HEK293T (cell line): ENCODE data around the gene CAMK2B.

ENCODE experiments used
- CTCF ChIA-PET: fragments of 350-600 bp; formaldehyde crosslinking; extraction: SDS; loops from one replicate; lab custom pipeline; 2021; ENCODE audit warnings: antibody characterized with exemption, inconsistent platforms; lab: Yijun Ruan, JAX
- POLR2A ChIA-PET: fragments of 350-600 bp; formaldehyde crosslinking; extraction: SDS; loops from one replicate; lab custom pipeline; 2020; ENCODE audit warnings: antibody characterized with exemption, inconsistent platforms; lab: Yijun Ruan, JAX
- DNase-seq: peaks from one replicate; pipeline ENCODE4 v3.0.0; 2012; ENCODE audit warnings: mixed read lengths; ENCODE audit errors: extremely low spot score
- ARNT ChIP-seq: fragments of 450-650 bp; IDR thresholded peaks from 2 replicates; pipeline ENCODE4 v1.6.1; 2017; ENCODE audit warnings: mild to moderate bottlenecking
- BHLHE40 ChIP-seq: fragments of 450-650 bp; IDR thresholded peaks from 2 replicates; pipeline ENCODE4 v1.6.1; 2016; ENCODE audit warnings: mild to moderate bottlenecking, moderate library complexity, borderline replicate concordance
- CTBP1 ChIP-seq: fragments of 450-650 bp; IDR thresholded peaks from 2 replicates; pipeline ENCODE4 v1.6.1; 2016; ENCODE audit warnings: borderline replicate concordance
- ELF4 ChIP-seq: fragments of 450-650 bp; IDR thresholded peaks from 2 replicates; pipeline ENCODE4 v1.6.1; 2017; ENCODE audit warnings: antibody characterized with exemption
- FOXA1 ChIP-seq: fragments of 450-650 bp; IDR thresholded peaks from 2 replicates; pipeline ENCODE4 v1.6.1; 2016; ENCODE audit warnings: mild to moderate bottlenecking
- FOXK2 ChIP-seq: fragments of 450-650 bp; IDR thresholded peaks from 2 replicates; pipeline ENCODE4 v1.6.1; 2016; ENCODE audit warnings: mild to moderate bottlenecking
- FOXM1 ChIP-seq: fragments of 450-650 bp; IDR thresholded peaks from 2 replicates; pipeline ENCODE4 v1.6.1; 2017; ENCODE audit warnings: mild to moderate bottlenecking, borderline replicate concordance
- HDGF ChIP-seq: fragments of 450-650 bp; IDR thresholded peaks from 2 replicates; pipeline ENCODE4 v1.6.1; 2017; ENCODE audit warnings: antibody characterized with exemption, borderline replicate concordance
- L3MBTL2 ChIP-seq: fragments of 450-650 bp; conservative IDR thresholded peaks from 2 replicates; pipeline ENCODE4 v1.6.1; 2016; ENCODE audit warnings: mild to moderate bottlenecking
- LEF1 ChIP-seq: fragments of 450-650 bp; IDR thresholded peaks from 2 replicates; pipeline ENCODE4 v1.6.1; 2017; ENCODE audit warnings: mild to moderate bottlenecking, borderline replicate concordance
- NFRKB ChIP-seq: fragments of 450-650 bp; IDR thresholded peaks from 2 replicates; pipeline ENCODE4 v1.6.1; 2016; ENCODE audit warnings: mild to moderate bottlenecking, moderate library complexity
- SP1 ChIP-seq: fragments of 450-650 bp; IDR thresholded peaks from 2 replicates; pipeline ENCODE4 v1.6.1; 2017
- SUZ12 ChIP-seq: fragments of 450-650 bp; IDR thresholded peaks from 2 replicates; pipeline ENCODE4 v1.6.1; 2016; ENCODE audit warnings: mild to moderate bottlenecking
- TARDBP ChIP-seq: fragments of 450-650 bp; IDR thresholded peaks from 2 replicates; pipeline ENCODE4 v1.6.1; 2016
- ZNF384 ChIP-seq: fragments of 450-650 bp; IDR thresholded peaks from 2 replicates; pipeline ENCODE4 v1.6.1; 2016
- TF ChIP-seq, protein P1 (sequence below): fragments of 450-650 bp; IDR thresholded peaks from 2 replicates; pipeline ENCODE4 v1.6.1; 2016

CAMK2B gene

DNA sequence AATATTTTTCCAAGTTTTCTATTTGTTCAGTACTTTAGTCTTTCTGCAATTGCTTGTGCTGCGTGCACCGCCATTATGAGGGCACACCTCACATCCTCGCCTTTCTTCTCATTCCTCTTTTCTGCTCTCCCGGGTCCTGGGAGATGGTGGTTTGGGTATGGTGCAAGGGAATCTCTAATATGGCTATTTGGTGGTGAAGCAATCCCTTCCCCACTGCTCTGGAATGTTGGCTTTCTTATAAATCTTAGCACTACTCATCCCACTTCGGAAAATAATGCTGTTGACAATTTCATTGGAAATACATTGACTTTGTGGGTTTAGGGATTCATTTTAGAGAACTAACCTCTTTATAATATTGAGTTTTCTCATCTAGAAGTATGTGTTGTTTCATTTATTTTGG is 134.2 kb downstream of the CAMK2B start:
- POLR2A ChIA-PET, result no interaction called here
- CTCF ChIA-PET, result no interaction called here
- TF ChIP-seq L3MBTL2, result no peak
- TF ChIP-seq LEF1, result no peak
- TF ChIP-seq, protein P1, sequence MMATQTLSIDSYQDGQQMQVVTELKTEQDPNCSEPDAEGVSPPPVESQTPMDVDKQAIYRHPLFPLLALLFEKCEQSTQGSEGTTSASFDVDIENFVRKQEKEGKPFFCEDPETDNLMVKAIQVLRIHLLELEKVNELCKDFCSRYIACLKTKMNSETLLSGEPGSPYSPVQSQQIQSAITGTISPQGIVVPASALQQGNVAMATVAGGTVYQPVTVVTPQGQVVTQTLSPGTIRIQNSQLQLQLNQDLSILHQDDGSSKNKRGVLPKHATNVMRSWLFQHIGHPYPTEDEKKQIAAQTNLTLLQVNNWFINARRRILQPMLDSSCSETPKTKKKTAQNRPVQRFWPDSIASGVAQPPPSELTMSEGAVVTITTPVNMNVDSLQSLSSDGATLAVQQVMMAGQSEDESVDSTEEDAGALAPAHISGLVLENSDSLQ, result no peak
- TF ChIP-seq CTBP1, result no peak
- TF ChIP-seq SP1, result no peak
- DNase-seq, result no peak

DNA sequence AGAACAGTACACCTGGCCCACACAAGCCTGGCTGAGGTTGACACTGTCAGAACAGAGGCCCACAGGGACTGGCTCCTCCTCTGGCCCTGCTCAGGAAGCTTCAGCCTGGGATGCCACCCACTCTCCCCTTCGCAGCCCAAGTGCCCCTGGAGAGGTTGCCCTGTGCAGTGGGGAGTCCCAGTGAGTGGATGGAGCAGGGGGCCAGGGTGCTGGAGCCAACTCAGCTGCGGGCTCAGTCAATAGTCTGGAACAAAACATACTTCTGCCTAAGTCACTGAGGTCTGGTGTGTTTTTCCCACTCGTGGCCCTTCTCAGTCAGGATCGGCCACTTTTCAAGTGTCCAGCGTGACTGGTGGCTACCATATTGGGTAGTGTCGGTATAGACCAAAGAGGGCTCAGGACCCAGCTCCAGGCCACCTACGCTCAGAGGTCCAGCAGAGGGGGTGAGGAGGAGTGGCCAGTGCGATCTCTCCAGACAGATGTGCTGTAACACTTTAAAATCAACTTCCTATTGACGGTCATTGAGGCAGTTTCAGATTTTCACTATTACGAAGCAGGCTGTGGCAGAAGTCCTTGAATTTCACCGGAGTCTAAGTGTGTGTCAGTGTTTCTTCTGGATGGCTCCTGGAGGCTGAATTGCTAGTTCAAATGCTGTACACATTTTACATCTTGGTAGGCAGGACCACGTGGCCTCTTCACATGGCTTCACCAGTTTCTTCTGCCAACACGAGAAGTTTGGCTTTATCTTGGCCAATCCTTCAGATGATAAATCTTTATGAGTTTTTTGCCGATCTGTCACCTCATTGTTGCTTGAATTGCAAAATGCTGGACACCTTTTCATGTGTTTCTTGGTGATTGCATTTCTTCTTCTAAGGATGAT is 135.2 kb downstream of the CAMK2B start:
- CTCF ChIA-PET, result no interaction called here
- no peak for TF ChIP-seq CTBP1
- TF ChIP-seq, protein P1, result no peak
- no peak for TF ChIP-seq ELF4
- TF ChIP-seq TARDBP, result no peak
- no peak for TF ChIP-seq HDGF
- TF ChIP-seq SUZ12, result no peak
- no peak for TF ChIP-seq SP1
- TF ChIP-seq NFRKB, result no peak
- TF ChIP-seq LEF1, result no peak
- TF ChIP-seq L3MBTL2, result no peak
- no peak for TF ChIP-seq FOXM1
- TF ChIP-seq ZNF384, result no peak
- TF ChIP-seq ARNT, result no peak
- DNase-seq, result no peak
- POLR2A ChIA-PET, result interaction anchor here (1.5 kb wide), 1 partner anchor 67 kb away, joined by 3 read pairs; the partner anchor contains the start of gene POLD2

DNA sequence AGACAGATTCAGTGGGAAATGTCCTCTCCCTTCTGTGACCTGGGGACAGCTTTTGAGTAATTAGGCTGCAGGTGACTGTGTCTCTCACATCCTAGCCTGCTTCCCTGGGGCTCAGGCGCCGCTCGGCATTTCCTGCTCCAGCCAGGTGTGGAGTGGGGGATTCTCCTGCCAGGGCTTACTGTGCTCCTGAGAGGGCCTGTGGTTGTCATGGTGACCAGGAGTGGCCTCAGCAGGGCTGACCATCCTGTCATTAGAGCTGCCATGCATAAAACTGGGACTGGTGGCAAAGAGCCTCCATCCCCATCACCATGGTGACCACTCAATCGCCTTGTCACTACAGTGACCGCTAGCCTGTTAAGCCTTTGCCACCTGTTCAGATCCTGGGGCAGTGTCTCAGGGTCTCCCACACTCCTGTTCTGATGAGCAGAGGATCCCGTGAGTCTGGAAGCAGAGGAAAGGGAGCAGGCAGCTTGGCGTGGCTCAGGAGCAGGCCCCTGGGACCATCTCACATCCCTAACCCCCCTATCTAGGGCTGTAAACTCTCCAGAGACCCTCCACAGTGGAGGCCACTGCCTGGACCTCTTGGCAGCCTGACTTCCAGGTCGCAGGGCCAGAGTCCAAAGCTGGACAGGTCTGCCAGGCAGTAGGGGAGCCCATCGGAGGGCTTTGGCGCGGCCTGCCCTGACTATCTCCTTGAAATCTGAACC is 136.0 kb downstream of the CAMK2B start, which contains the start of gene GCK:
GCK (minus strand) TSS at position 154 of the 707 bp plus-strand sequence. CDS start 486 bp downstream, outside the sequence.
- POLR2A ChIA-PET, result interaction anchor here (1.5 kb wide), 1 partner anchor 66 kb away, joined by 3 read pairs; the partner anchor contains the start of gene POLD2
- no peak for DNase-seq
- CTCF ChIA-PET, result no interaction called here
- no peak for TF ChIP-seq ARNT
- no peak for TF ChIP-seq L3MBTL2
- no peak for TF ChIP-seq ZNF384
- no peak for TF ChIP-seq FOXK2
- no peak for TF ChIP-seq FOXM1
- no peak for TF ChIP-seq BHLHE40
- TF ChIP-seq ELF4, result no peak
- TF ChIP-seq LEF1, result no peak
- TF ChIP-seq SUZ12, result no peak
- TF ChIP-seq, protein P1, result no peak
- no peak for TF ChIP-seq SP1
- TF ChIP-seq TARDBP, result no peak
- no peak for TF ChIP-seq CTBP1

DNA sequence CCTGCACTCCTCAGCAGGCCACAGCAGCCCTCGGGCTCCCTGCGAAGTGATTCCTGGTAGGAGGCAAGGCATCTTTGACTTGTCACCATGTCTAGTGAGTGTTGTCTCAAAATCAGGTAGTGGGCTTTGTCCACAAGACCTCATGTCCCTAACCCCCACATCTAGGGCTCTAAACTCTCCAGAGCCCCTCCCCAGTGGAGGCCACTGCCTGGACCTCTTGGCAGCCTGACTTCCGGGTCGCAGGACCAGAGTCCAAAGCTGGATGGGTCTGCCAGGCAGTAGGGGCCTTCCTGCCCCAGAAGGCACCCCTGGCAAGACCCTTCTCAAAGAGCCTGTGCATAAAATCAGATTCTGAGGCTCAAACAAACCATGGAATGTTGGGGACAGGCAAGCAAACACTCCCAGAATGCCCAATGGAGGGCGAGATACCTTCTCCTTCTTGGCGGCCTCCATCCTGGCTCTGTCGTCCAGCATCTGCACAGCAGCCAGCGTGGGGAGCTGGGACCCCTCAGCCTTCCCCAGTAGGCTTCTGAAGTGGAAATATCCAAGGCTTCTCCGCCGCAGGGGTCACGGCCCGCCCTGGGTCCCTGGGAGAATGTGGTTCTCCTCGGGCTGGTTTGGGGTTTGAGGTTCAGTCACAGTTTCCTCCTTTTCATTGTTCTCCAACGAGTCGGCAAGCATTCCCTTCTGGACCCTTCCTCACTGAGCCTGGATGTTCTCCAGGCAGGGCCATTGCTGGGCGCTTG is 136.7 kb downstream of the CAMK2B start:
- no peak for DNase-seq
- TF ChIP-seq ZNF384 (no peak), FOXK2 (no peak), ELF4 (no peak), BHLHE40 (no peak), HDGF (no peak), FOXM1 (no peak), LEF1 (no peak), L3MBTL2 (no peak), SUZ12 (no peak), ARNT (no peak), FOXA1 (no peak), NFRKB (no peak), CTBP1 (no peak), SP1 (no peak), TARDBP (no peak)
- TF ChIP-seq, protein P1, result no peak
- CTCF ChIA-PET, result interaction anchor here (1.4 kb wide), 1 partner anchor 8 kb away, joined by 4 read pairs; no protein-coding TSS in a partner anchor
- POLR2A ChIA-PET, result interaction anchor here (1.5 kb wide), 1 partner anchor 65 kb away, joined by 3 read pairs; the partner anchor contains the start of gene POLD2
